Measurements from ENCODE around the gene LRGUK.
"Not testable (repeated sequence)": the region's sequence is repeated elsewhere in the genome, so short reads cannot be mapped to it uniquely, and the experiment has no call there.

The LRGUK gene

GRCh38 chr7:134295982-134296381 lies 168.8 kb downstream of the LRGUK start:
- not testable (repeated sequence) for H3K9me3 ChIP-seq (ENCODE audit: control insufficient read depth, insufficient read depth, low read length); H3K36me3 ChIP-seq (ENCODE audit: control insufficient read depth, insufficient read depth, low read length); H3K4me3 ChIP-seq (ENCODE audit: low read depth, low read length); H3K4me1 ChIP-seq (ENCODE audit: control insufficient read depth, insufficient read depth, low read length); H3K9ac ChIP-seq (ENCODE audit: low read depth, low read length); H3K27me3 ChIP-seq (ENCODE audit: control insufficient read depth, insufficient read depth, low read length)

DNA sequence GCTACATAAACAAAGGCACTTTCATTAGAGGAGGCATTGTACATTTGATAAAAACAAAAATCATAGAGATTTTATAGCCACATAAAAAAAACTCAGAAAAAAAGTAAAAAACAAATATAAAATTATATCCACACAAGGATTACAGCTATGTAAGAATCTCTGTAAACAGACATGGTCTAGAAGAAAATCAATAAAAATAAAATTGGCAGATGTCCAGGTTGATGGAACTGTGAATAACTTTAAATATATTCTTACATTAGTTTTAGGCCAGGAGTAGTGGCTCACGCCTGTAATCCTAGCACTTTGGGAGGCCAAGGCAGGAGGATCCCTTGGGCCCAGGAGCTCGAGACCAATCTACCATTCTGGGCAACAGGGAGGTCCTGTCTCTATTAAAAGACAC lies 170.3 kb downstream of the LRGUK start:
- Histone ChIP-seq H3K4me3 (ENCODE audit: low read depth, low read length) (no peak overlapping the region), H3K36me3 (ENCODE audit: control insufficient read depth, insufficient read depth, low read length) (peaks cover 15% of the 10 kb centered on the region), H3K9ac (ENCODE audit: low read depth, low read length) (no peak overlapping the region)

DNA sequence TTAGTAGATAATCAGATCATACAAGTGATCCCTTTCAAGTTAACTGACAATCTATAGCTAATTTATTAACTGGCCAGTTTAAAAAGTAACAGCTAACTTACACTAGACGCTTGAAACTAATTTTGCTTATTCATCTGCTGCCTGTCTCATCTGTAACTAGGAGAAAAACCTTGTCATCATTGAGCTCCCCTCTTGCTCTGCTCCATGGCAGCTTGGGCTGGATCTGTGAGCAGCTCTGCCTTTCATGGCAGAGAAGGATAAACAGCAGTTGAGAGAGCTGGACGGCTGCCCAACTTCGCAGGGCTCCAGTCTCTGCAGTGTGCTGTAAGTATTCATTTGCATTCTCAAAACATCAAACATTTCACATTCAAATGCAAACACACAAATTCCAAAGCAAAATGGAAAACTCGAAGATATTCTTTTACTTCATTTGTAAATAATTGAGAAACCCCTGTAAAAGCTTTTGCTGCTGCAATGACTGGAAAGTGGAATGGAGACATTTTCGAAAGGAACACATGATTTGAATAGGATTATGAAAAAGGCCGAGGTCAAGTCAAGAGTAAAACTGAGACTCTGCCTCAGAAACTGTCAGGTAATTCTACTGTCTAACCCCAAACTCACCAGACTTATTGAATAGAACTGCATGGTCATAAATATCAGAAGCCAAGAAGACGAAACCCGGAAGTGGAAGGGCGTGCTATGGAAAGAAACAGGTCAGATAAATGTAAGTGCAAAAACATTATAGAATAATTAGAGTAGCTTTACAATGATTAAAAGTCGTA lies 172.0 kb downstream of the LRGUK start:
- no peak overlapping the region for H3K4me3 ChIP-seq (ENCODE audit: low read depth, low read length)
- peaks cover 3% of the 10 kb centered on the region for H3K4me1 ChIP-seq (ENCODE audit: control insufficient read depth, insufficient read depth, low read length)
- no peak overlapping the region for H3K9ac ChIP-seq (ENCODE audit: low read depth, low read length)
- H3K27me3 ChIP-seq (ENCODE audit: control insufficient read depth, insufficient read depth, low read length): no peaks in the 10 kb centered on the region
- H3K9me3 ChIP-seq (ENCODE audit: control insufficient read depth, insufficient read depth, low read length): no peaks in the 10 kb centered on the region
- peaks cover 15% of the 10 kb centered on the region for H3K36me3 ChIP-seq (ENCODE audit: control insufficient read depth, insufficient read depth, low read length)

More for the DNA sequence above, 170.3 kb downstream of the LRGUK start:
- Histone ChIP-seq H3K9me3 (ENCODE audit: control insufficient read depth, insufficient read depth, low read length) (no peaks in the 10 kb centered on the region), H3K4me1 (ENCODE audit: control insufficient read depth, insufficient read depth, low read length) (peaks cover 3% of the 10 kb centered on the region), H3K27me3 (ENCODE audit: control insufficient read depth, insufficient read depth, low read length) (no peaks in the 10 kb centered on the region)

DNA sequence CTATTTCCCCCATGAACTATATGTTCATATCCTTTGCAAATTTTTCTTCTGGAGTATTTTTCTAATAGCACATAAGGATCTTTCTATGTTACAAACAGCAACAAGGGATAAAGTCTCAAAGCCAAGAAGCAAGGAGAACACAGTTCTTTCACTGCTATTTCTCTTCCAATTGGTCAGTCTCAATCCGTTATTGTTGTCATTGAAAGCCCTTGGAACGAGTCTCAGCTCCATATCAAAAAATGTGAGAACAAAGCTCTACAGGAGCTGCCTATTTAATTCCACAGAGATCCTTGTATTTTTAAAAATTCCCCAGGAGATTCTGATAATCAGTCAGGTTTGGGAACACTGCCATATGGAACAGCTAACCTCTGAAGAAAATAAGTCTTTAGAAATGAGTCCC lies 173.8 kb downstream of the LRGUK start:
- H3K27me3 ChIP-seq (ENCODE audit: control insufficient read depth, insufficient read depth, low read length): no peaks in the 10 kb centered on the region
- no peaks in the 10 kb centered on the region for H3K9me3 ChIP-seq (ENCODE audit: control insufficient read depth, insufficient read depth, low read length)
- no peak overlapping the region for H3K4me3 ChIP-seq (ENCODE audit: low read depth, low read length)
- peaks cover 6% of the 10 kb centered on the region for H3K36me3 ChIP-seq (ENCODE audit: control insufficient read depth, insufficient read depth, low read length)
- peaks cover 3% of the 10 kb centered on the region for H3K4me1 ChIP-seq (ENCODE audit: control insufficient read depth, insufficient read depth, low read length)
- no peak overlapping the region for H3K9ac ChIP-seq (ENCODE audit: low read depth, low read length)

DNA sequence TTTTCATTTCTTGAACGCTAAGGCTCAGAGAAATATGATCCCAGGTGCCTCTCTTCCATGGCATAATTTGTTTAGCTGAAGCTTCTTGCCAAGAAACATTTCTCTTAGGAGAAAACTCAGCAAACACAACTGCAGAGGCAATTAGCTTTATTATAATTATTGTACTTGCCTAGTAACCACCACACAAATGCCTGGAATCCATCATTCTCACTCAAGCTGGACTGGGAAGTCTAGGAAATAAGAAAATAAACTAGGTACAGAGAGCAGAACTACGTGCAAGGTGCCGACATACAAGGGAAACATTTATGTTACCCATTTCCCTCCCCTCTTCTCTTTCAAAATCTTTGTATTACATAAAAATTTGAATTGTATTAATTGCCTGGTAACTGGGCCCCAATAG lies 174.5 kb downstream of the LRGUK start:
- Histone ChIP-seq H3K36me3 (ENCODE audit: control insufficient read depth, insufficient read depth, low read length) (peaks cover 6% of the 10 kb centered on the region), H3K27me3 (ENCODE audit: control insufficient read depth, insufficient read depth, low read length) (no peaks in the 10 kb centered on the region), H3K9me3 (ENCODE audit: control insufficient read depth, insufficient read depth, low read length) (no peaks in the 10 kb centered on the region), H3K9ac (ENCODE audit: low read depth, low read length) (no peak overlapping the region), H3K4me1 (ENCODE audit: control insufficient read depth, insufficient read depth, low read length) (peaks cover 3% of the 10 kb centered on the region), H3K4me3 (ENCODE audit: low read depth, low read length) (no peak overlapping the region)

DNA sequence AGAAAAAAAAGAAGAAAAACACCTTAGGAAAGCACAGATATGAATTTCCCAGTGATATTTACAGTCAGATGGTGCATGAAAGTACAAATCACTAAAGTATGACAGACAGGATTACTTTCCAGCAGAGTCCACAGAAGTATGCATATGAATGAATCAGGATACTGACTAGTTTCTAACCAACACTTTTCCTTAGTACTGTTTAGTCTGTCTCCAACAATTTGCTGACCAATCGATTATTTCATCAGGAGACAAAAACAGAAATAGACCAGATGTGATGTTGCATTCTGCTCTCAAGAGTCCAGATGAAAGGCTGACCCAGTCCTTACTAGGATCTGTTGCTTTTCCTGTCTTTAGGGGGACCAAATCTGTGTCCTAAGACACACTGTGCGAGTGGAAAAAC lies 175.0 kb downstream of the LRGUK start:
- Histone ChIP-seq H3K4me3 (ENCODE audit: low read depth, low read length) (no peak overlapping the region), H3K9ac (ENCODE audit: low read depth, low read length) (no peak overlapping the region), H3K9me3 (ENCODE audit: control insufficient read depth, insufficient read depth, low read length) (no peaks in the 10 kb centered on the region), H3K27me3 (ENCODE audit: control insufficient read depth, insufficient read depth, low read length) (no peaks in the 10 kb centered on the region), H3K36me3 (ENCODE audit: control insufficient read depth, insufficient read depth, low read length) (peaks cover 6% of the 10 kb centered on the region), H3K4me1 (ENCODE audit: control insufficient read depth, insufficient read depth, low read length) (peaks cover 3% of the 10 kb centered on the region)

GRCh38 chr7:134307320-134307719 lies 180.2 kb downstream of the LRGUK start:
- H3K36me3 ChIP-seq (ENCODE audit: control insufficient read depth, insufficient read depth, low read length): no peaks in the 10 kb centered on the region
- H3K9me3 ChIP-seq (ENCODE audit: control insufficient read depth, insufficient read depth, low read length): no peaks in the 10 kb centered on the region
- H3K27me3 ChIP-seq (ENCODE audit: control insufficient read depth, insufficient read depth, low read length): no peaks in the 10 kb centered on the region
- no peaks in the 10 kb centered on the region for H3K4me1 ChIP-seq (ENCODE audit: control insufficient read depth, insufficient read depth, low read length)
- no peak overlapping the region for H3K9ac ChIP-seq (ENCODE audit: low read depth, low read length)
- H3K4me3 ChIP-seq (ENCODE audit: low read depth, low read length): no peak overlapping the region

DNA sequence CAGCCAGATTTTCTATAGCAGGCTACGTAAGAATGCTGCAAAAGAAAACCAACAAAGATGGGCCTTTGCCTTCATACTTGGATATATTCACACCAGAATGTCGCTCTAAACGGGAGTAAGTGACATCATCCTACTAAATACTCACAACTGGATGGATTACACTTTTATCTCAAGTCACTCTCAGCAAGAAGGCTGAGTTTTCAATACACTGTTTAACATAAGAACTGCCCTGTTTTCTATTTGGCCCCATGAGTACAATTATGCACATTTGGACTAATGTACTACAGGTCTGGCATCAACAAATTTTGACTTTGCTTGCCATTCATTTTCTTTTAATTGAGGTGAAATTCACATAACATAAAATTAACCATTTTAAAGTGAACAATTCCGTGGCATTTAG lies 181.4 kb downstream of the LRGUK start:
- H3K9me3 ChIP-seq (ENCODE audit: control insufficient read depth, insufficient read depth, low read length): no peaks in the 10 kb centered on the region

DNA sequence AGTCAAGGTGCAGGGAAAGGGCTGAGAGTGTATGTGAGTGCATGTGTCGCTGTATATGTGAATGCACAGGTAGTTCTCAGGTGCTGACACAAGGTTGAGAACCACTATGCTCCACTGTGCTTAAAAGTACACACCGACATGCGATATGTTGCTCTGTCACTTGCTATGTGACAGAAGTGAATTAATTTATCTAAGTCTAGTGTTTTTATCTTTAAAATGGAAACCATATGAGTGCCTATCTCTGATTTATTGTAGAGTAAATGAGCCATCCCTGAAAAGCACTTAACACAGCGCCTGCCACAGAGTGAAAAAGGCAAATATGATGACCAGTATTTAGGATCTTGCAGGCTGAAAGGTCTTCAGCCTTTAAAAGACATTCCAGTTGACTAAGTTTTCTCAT lies 184.7 kb downstream of the LRGUK start:
- no peak overlapping the region for H3K4me3 ChIP-seq (ENCODE audit: low read depth, low read length)

More for the DNA sequence above, 181.4 kb downstream of the LRGUK start:
- Histone ChIP-seq H3K36me3 (ENCODE audit: control insufficient read depth, insufficient read depth, low read length) (no peaks in the 10 kb centered on the region), H3K4me3 (ENCODE audit: low read depth, low read length) (no peak overlapping the region), H3K9ac (ENCODE audit: low read depth, low read length) (no peak overlapping the region), H3K27me3 (ENCODE audit: control insufficient read depth, insufficient read depth, low read length) (no peaks in the 10 kb centered on the region), H3K4me1 (ENCODE audit: control insufficient read depth, insufficient read depth, low read length) (no peaks in the 10 kb centered on the region)

DNA sequence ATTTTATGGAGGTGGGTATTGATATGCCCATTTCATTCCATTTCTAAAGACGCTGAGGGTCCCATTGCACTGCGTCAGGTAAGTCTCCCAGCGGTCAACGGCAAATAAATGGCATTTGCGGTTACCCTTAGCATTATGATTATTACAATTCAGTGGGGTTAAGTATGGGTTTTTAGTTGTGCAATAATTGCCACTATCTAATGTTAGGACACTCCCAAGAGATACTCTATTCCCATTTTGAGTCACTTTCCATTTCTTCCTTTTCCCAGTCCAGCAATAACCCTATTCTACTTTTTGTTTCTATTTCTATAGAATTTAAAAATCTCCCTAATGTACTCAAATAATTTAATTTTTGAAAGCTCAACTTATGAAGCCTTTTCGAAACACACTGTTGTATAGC lies 185.6 kb downstream of the LRGUK start:
- peaks cover 5% of the 10 kb centered on the region for H3K4me1 ChIP-seq (ENCODE audit: control insufficient read depth, insufficient read depth, low read length)
- peaks cover 5% of the 10 kb centered on the region for H3K27me3 ChIP-seq (ENCODE audit: control insufficient read depth, insufficient read depth, low read length)
- no peak overlapping the region for H3K9ac ChIP-seq (ENCODE audit: low read depth, low read length)
- no peaks in the 10 kb centered on the region for H3K9me3 ChIP-seq (ENCODE audit: control insufficient read depth, insufficient read depth, low read length)
- H3K4me3 ChIP-seq (ENCODE audit: low read depth, low read length): no peak overlapping the region
- H3K36me3 ChIP-seq (ENCODE audit: control insufficient read depth, insufficient read depth, low read length): no peaks in the 10 kb centered on the region

More for the DNA sequence above, 184.7 kb downstream of the LRGUK start:
- no peaks in the 10 kb centered on the region for H3K9me3 ChIP-seq (ENCODE audit: control insufficient read depth, insufficient read depth, low read length)
- H3K4me1 ChIP-seq (ENCODE audit: control insufficient read depth, insufficient read depth, low read length): no peaks in the 10 kb centered on the region
- no peak overlapping the region for H3K9ac ChIP-seq (ENCODE audit: low read depth, low read length)
- H3K36me3 ChIP-seq (ENCODE audit: control insufficient read depth, insufficient read depth, low read length): no peaks in the 10 kb centered on the region
- no peaks in the 10 kb centered on the region for H3K27me3 ChIP-seq (ENCODE audit: control insufficient read depth, insufficient read depth, low read length)

- H3K36me3 ChIP-seq (ENCODE audit: control insufficient read depth, insufficient read depth, low read length): no peaks in the 10 kb centered on the region
- H3K4me1 ChIP-seq (ENCODE audit: control insufficient read depth, insufficient read depth, low read length): peaks cover 5% of the 10 kb centered on the region
- H3K9ac ChIP-seq (ENCODE audit: low read depth, low read length): no peak overlapping the region
- H3K9me3 ChIP-seq (ENCODE audit: control insufficient read depth, insufficient read depth, low read length): no peaks in the 10 kb centered on the region
- no peak overlapping the region for H3K4me3 ChIP-seq (ENCODE audit: low read depth, low read length)
- H3K27me3 ChIP-seq (ENCODE audit: control insufficient read depth, insufficient read depth, low read length): peaks cover 5% of the 10 kb centered on the region
Measured at GRCh38 chr7:134313543-134313942, 186.4 kb downstream of the LRGUK start.

All from iPS-15b (cell line).